NCI-H2171 treated with DMSO at 0.1 percent for 48 hours (cell line): Measurements from ENCODE around the gene PPARG.
"Not testable (repeated sequence)": the region's sequence is repeated elsewhere in the genome, so short reads cannot be mapped to it uniquely, and the experiment has no call there.

Source experiments
- DNase-seq: peaks from one replicate; lab custom pipeline; 2025; lab: John Stamatoyannopoulos, UW

PPARG gene

GRCh38 chr3:12279591-12280326, 9.1 kb upstream of the PPARG start:
- DNase-seq = no peak

DNA sequence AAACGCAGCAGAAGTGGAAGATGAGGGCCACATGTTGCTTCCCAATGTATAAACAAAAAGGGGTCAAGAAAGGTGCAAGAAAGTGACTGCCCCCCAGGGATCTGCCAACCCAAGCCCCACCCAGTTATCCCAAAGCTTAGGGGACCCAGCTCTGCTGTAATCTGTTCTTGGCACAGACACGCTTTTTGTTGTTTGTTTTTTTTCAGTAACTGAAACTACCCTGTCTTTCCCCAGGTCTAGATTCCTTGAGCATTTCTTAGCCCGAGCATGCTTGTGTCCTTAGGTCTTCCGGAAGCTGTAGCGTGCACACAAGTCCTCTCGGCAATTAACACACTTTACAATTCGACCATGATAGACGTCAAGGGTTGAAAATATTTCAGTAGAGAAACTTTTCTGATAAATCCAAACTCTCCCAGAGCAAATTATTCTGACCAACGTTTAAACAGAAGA, 8.5 kb upstream of the PPARG start:
- DNase-seq = no peak

- no peak for DNase-seq
These were observed 4.3 kb upstream of the PPARG start for GRCh38 chr3:12284591-12284990.

- DNase-seq = no peak
These were observed 3.8 kb upstream of the PPARG start for GRCh38 chr3:12285003-12285555.

DNA sequence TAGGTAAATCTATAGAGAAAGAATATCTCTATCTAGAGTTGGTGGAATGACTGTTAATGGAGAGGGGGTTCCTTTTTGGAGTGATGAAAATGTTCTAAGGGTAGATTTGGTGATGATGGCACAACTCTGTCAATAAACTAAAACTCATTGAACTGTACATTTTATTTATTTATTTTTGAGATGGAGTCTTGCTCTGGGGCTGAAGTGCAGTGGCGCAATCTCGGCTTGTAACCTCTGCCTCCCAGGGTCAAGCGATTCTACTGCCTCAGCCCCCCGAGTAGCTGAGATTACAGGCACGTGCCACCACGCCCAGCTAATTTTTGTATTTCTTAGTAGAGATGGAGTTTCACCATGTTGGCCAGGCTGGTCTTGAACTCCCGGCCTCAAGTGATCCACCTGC, 3.1 kb upstream of the PPARG start:
- DNase-seq = not testable (repeated sequence)

GRCh38 chr3:12286504-12286903, 2.4 kb upstream of the PPARG start:
- DNase-seq = no peak

GRCh38 chr3:12286927-12287726, 1.7 kb upstream of the PPARG start:
- no peak for DNase-seq

DNA sequence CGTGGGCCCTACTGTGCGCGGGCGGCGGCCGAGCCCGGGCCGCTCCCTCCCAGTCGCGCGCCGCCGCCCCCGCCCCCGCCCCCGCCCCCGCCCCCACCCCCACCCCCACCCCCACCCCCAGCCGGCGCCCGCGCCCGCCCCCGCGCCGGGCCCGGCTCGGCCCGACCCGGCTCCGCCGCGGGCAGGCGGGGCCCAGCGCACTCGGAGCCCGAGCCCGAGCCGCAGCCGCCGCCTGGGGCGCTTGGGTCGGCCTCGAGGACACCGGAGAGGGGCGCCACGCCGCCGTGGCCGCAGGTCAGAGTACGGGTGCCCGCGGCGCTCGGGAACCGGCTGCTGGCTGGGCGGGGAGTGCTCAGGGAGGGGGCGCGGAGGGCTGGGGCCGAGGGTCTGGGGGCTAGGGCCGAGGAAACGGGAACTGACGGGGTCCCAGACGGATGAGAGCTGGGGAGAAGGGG, 1.1 kb upstream of the PPARG start:
- no peak for DNase-seq

DNA sequence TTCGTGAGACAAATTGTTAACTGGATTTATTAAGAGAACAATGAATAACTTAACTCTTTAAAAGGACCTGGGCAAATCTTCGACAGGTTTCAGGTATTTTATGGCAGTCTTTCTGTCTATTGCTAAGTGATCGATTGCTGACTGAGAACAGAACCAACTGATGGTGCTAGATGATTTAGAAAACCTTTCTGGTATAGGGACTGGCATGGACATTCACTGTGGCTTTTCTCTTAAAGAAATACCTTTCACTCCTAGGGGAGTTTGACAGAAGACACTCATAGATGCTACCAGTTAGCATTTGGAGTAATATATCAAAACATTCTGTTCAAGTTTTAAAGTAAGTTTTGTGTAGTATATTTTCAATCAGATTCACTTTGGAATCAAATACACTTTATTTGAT, 654 bp downstream of the PPARG start:
- no peak for DNase-seq

DNA sequence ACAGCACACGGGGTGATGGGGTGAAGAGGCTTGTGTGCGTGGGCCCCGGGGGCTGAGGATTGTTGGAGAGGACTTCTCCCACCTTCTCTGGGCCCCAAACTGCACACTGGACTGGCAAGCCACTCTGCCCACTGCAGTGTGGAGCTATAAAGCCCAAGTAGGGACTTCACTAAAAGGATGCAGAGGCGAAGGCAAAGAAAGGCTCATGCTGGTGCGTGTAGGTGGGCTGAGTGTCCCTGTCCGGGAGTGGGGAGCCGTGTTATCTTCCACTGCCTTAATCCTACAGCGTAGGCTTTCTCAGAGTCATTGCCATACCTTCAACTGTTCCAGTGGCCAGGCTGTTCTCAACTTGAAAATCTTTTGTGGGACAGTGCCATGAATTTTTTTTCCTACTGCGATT, 3.9 kb downstream of the PPARG start:
- DNase-seq = no peak

- no peak for DNase-seq
These were observed 6.2 kb downstream of the PPARG start for GRCh38 chr3:12294885-12295580.

- no peak for DNase-seq
These were observed 7.6 kb downstream of the PPARG start for GRCh38 chr3:12296511-12296910.

GRCh38 chr3:12299026-12299425, 10.2 kb downstream of the PPARG start:
- DNase-seq = no peak

DNA sequence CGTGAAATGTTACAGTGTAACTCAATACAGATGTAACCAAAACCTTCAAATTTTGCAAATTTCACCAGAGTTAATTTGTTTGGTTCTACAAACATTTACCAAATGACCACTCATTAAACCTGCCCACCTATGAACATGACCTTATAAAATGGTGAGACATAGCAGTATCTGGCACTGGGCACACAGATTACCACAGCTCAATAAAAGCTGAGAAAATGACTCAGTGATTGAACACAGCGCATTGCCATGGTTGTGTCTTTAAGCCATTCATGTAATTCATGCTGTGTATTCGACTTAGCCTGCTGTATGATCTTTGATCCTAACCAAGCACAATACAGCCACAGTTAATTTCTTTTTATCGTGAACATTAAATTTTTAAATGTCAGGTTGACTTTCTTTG, 11.3 kb downstream of the PPARG start:
- no peak for DNase-seq

DNA sequence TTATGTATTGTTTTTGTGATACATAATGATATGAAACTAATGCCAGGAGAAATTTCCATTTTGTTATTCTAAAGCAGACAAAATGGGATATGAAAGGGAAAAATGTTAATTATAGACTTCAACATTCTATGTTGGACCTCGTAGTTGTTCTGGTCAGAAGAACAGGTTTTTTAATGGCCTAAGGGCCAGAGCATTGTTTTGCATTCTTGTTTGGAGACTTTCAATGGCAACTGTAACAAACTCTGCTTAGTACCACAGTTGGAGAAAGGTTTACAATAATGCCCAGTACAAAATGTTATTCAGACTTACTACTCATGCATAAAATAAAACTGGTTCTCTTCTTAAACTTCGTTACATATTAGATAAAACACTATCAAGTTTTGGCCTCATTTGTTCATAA, 12.2 kb downstream of the PPARG start:
- DNase-seq = no peak

- DNase-seq = no peak
These were observed 12.6 kb downstream of the PPARG start for GRCh38 chr3:12301513-12301912.

GRCh38 chr3:12302564-12302963, 13.7 kb downstream of the PPARG start:
- no peak for DNase-seq

GRCh38 chr3:12303534-12303933, 14.7 kb downstream of the PPARG start:
- DNase-seq = no peak

GRCh38 chr3:12303993-12304392, 15.1 kb downstream of the PPARG start:
- no peak for DNase-seq

- no peak for DNase-seq
These were observed 18.3 kb downstream of the PPARG start for GRCh38 chr3:12307136-12307535.

DNA sequence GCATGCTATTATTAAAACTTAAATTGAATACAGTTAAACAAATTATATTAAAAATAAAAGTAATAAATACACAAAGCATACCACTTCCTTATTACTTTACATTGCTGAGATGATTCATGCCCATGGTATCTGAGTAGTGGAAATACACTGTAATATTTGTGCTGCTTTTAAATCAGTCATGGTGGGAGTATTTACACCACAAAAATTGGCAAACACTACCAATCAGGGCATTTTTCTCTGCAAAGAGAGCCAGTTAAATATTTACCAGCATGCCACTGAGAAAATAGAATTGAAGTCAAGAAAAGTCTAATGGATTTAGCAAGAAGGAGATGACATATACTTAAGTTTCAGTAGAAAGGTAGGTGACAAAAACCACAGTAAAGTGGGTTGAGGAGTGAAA, 19.6 kb downstream of the PPARG start:
- DNase-seq = no peak

DNA sequence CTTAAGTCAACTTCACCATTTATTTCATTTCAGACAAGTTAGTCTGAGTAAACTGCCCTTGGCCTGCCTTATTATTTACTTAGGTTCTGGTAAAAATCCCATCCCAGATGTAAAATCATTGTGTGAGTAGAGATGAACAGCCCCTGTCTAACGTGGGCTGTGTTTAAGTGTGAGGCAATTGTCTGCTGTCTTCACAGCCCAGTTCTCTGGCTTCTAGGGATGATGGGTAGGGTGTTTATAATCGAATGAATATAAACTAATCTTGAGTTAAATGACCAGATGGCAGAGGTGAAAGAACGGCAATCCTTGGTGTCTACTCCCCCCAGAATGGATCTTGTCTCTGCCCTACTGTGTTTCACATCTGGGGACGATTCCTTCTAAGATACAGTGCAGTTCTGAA, 20.8 kb downstream of the PPARG start:
- DNase-seq = no peak

- DNase-seq = no peak
These were observed 23.1 kb downstream of the PPARG start for GRCh38 chr3:12312010-12312409.
